T-helper 2 cell treated with Interferon-gamma antibody and Interleukin-4, amounts not matched to agents 5 μg/mL and 100 μg/mL, for 36 hours (primary cell): ENCODE results near the gene TMEM202.
"Not testable (repeated sequence)": the region's sequence is repeated elsewhere in the genome, so short reads cannot be mapped to it uniquely, and the experiment has no call there.

Experiments used
- DNase-seq: peaks from one replicate; pipeline ENCODE4 v3.0.0; 2021; ENCODE audit warnings: low spot score
- H3K27ac Mint-ChIP-seq: one replicate; pipeline ENCODE4 v1.8.0; 2021; ENCODE audit warnings: mild to moderate bottlenecking, mixed read lengths
- H3K27me3 Mint-ChIP-seq: one replicate; pipeline ENCODE4 v1.8.0; 2021; ENCODE audit warnings: low read depth, mixed read lengths
- H3K36me3 Mint-ChIP-seq: one replicate; pipeline ENCODE4 v1.8.0; 2021; ENCODE audit warnings: low read depth, mixed read lengths
- H3K4me1 Mint-ChIP-seq: one replicate; pipeline ENCODE4 v1.8.0; 2021; ENCODE audit warnings: low read depth, mixed read lengths
- H3K4me3 Mint-ChIP-seq: one replicate; pipeline ENCODE4 v1.8.0; 2022; ENCODE audit warnings: mild to moderate bottlenecking, moderate library complexity, mixed read lengths
- H3K9me3 Mint-ChIP-seq: one replicate; pipeline ENCODE4 v1.8.0; 2021; ENCODE audit warnings: mixed read lengths

TMEM202 gene

GRCh38 chr15:72379106-72379505 is 19.0 kb upstream of the TMEM202 start:
- H3K9me3 Mint-ChIP-seq, result not testable (repeated sequence)

GRCh38 chr15:72379856-72380430 is 18.2 kb upstream of the TMEM202 start:
- peaks cover 10% of the 10 kb centered on the region for H3K27me3 Mint-ChIP-seq
- peaks cover 5% of the 10 kb centered on the region for H3K36me3 Mint-ChIP-seq
- peaks cover 15% of the 10 kb centered on the region for H3K4me1 Mint-ChIP-seq
- H3K4me3 Mint-ChIP-seq, result no peak overlapping the region
- DNase-seq, result no peak
- no peak overlapping the region for H3K27ac Mint-ChIP-seq
- no peaks in the 10 kb centered on the region for H3K9me3 Mint-ChIP-seq

More at GRCh38 chr15:72379106-72379505, 19.0 kb upstream of the TMEM202 start:
- not testable (repeated sequence) for DNase-seq, H3K27ac Mint-ChIP-seq, H3K27me3 Mint-ChIP-seq, H3K4me3 Mint-ChIP-seq, H3K36me3 Mint-ChIP-seq
- peaks cover 24% of the 10 kb centered on the region for H3K4me1 Mint-ChIP-seq

DNA sequence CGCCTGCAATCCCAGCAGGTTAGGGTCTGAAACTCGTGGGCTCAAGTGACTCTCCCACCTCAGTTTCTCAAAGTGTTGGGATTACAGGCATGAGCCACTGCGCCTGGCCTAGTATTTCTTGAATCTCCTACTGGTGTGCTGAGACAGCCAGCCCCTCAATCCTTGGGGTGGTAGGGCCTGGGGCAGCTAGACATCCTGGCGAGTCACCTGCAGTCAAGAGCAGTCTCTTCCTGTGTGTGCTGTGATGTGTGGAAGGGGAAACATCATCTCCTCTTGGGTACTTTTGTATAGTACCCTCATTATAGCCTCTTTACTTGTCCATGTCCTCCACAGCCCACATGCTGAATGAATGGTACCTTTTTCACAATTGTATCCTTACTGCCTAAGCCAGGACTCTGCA is 17.4 kb upstream of the TMEM202 start:
- H3K4me1 Mint-ChIP-seq, result peaks cover 8% of the 10 kb centered on the region
- H3K27ac Mint-ChIP-seq, result no peak overlapping the region
- DNase-seq, result no peak
- H3K27me3 Mint-ChIP-seq, result peaks cover 16% of the 10 kb centered on the region
- H3K36me3 Mint-ChIP-seq, result no peaks in the 10 kb centered on the region
- H3K9me3 Mint-ChIP-seq, result no peaks in the 10 kb centered on the region
- no peak overlapping the region for H3K4me3 Mint-ChIP-seq

DNA sequence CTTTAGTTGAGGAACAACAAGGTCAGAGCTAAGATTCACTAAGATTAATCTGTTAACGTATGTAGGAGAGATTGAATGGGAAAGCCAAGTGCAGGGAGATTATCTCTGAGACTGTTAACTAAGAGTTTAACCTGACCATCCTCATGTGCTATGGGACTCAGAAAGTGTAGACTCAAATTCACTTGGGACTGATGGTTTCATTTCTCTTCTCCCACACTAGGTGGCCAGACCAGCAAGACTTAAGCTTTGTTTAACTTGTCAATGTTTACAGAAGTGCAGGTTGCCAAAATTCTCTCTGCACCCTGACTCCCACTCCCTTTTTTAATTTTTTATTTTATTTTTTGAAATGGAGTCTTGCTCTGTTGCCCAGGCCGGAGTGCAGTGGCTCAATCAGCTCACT is 16.0 kb upstream of the TMEM202 start:
- peaks cover 16% of the 10 kb centered on the region for H3K27me3 Mint-ChIP-seq
- no peaks in the 10 kb centered on the region for H3K9me3 Mint-ChIP-seq
- no peak overlapping the region for H3K27ac Mint-ChIP-seq
- no peaks in the 10 kb centered on the region for H3K4me1 Mint-ChIP-seq
- no peak overlapping the region for H3K4me3 Mint-ChIP-seq
- no peaks in the 10 kb centered on the region for H3K36me3 Mint-ChIP-seq
- no peak for DNase-seq

DNA sequence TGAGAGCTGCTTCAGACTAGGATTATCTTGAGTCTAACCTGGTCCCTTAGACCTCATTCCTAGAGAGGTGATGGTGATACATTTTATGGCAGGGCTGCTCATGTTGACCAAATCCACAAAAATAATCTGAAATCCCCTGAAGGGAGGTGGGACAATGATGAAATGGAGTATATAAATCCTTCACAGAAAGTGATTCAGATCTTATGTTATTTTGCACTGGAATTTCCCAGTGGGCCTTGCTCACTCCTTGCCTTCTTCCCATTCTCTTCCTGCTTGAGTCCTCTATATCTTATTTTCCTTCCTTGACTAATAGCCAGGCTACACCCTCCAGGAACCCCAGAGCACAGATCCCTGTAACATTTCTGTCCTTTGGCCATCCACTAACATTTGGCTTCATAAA is 10.4 kb upstream of the TMEM202 start:
- Mint-ChIP-seq H3K36me3 (no peaks in the 10 kb centered on the region), H3K4me3 (no peak overlapping the region)
- no peak for DNase-seq

GRCh38 chr15:72389231-72389630 is 8.9 kb upstream of the TMEM202 start:
- no peaks in the 10 kb centered on the region for H3K9me3 Mint-ChIP-seq
- H3K36me3 Mint-ChIP-seq, result no peaks in the 10 kb centered on the region
- no peak overlapping the region for H3K27ac Mint-ChIP-seq
- peaks cover 13% of the 10 kb centered on the region for H3K27me3 Mint-ChIP-seq
- no peaks in the 10 kb centered on the region for H3K4me1 Mint-ChIP-seq
- DNase-seq, result no peak
- no peak overlapping the region for H3K4me3 Mint-ChIP-seq

More for the DNA sequence above, 10.4 kb upstream of the TMEM202 start:
- Mint-ChIP-seq H3K27me3 (peaks cover 21% of the 10 kb centered on the region), H3K27ac (no peak overlapping the region), H3K4me1 (no peaks in the 10 kb centered on the region), H3K9me3 (no peaks in the 10 kb centered on the region)

GRCh38 chr15:72396331-72396730 is 1.8 kb upstream of the TMEM202 start:
- H3K36me3 Mint-ChIP-seq, H3K27ac Mint-ChIP-seq, H3K9me3 Mint-ChIP-seq, H3K4me1 Mint-ChIP-seq, DNase-seq, H3K4me3 Mint-ChIP-seq, H3K27me3 Mint-ChIP-seq: not testable (repeated sequence)

GRCh38 chr15:72398648-72399047 is 543 bp downstream of the TMEM202 start:
- H3K4me1 Mint-ChIP-seq, result no peaks in the 10 kb centered on the region
- no peaks in the 10 kb centered on the region for H3K9me3 Mint-ChIP-seq
- no peak overlapping the region for H3K4me3 Mint-ChIP-seq
- peaks cover 17% of the 10 kb centered on the region for H3K27me3 Mint-ChIP-seq
- DNase-seq, result no peak
- no peaks in the 10 kb centered on the region for H3K36me3 Mint-ChIP-seq
- H3K27ac Mint-ChIP-seq, result no peak overlapping the region

DNA sequence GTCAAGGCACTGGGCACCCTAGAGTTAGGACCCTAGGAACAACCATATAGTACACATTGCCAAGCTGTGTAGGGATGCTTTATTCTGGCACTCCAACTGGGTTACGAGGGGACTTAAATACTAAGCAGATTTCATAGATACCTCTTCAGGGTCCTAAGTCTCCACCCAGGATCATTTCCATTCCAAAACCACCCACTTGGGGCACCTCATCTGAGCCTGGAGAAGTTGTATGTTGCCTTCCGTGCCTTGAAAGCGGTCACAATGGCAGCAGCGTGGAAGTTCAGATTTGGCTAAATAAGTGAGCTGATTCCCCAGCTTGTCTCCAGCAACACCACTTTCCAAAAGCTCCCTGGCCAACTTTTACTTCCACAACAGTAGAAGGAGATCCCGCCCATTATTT is 4.6 kb downstream of the TMEM202 start:
- Mint-ChIP-seq H3K27me3 (peaks cover 29% of the 10 kb centered on the region), H3K27ac (no peak overlapping the region), H3K36me3 (no peaks in the 10 kb centered on the region), H3K9me3 (no peaks in the 10 kb centered on the region), H3K4me3 (no peak overlapping the region), H3K4me1 (no peaks in the 10 kb centered on the region)
- no peak for DNase-seq

DNA sequence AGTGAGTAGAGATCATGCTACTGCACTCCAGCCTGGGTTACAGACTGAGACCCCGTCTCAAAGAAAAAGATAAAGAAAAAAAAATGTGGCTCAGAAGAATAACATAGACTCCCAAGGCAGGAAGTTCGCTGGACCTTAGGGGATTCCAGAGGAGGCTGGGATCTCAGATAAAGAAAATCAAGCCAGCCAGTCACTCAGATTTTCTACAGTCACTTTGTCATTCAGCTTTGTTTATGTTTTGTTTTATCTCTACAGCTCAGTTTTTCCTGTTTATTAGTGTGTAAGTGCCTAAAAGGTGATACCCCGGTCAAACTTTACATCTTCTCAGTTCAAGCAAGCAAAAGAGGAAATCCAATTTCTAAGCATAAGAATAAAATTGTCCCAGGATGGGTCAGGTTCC is 6.3 kb downstream of the TMEM202 start:
- H3K4me3 Mint-ChIP-seq, result no peak overlapping the region
- DNase-seq, result no peak
- H3K27ac Mint-ChIP-seq, result no peak overlapping the region
- H3K36me3 Mint-ChIP-seq, result no peaks in the 10 kb centered on the region
- H3K9me3 Mint-ChIP-seq, result no peaks in the 10 kb centered on the region
- H3K27me3 Mint-ChIP-seq, result peaks cover 27% of the 10 kb centered on the region
- H3K4me1 Mint-ChIP-seq, result no peaks in the 10 kb centered on the region

- H3K27me3 Mint-ChIP-seq, result peaks cover 25% of the 10 kb centered on the region
These were observed 6.7 kb downstream of the TMEM202 start for GRCh38 chr15:72404841-72405240.

GRCh38 chr15:72406936-72407335 is 8.8 kb downstream of the TMEM202 start:
- no peak overlapping the region for H3K4me3 Mint-ChIP-seq
- no peak for DNase-seq
- H3K27ac Mint-ChIP-seq, result no peak overlapping the region
- no peaks in the 10 kb centered on the region for H3K9me3 Mint-ChIP-seq
- H3K27me3 Mint-ChIP-seq, result peaks cover 27% of the 10 kb centered on the region
- no peaks in the 10 kb centered on the region for H3K36me3 Mint-ChIP-seq
- no peaks in the 10 kb centered on the region for H3K4me1 Mint-ChIP-seq

More at GRCh38 chr15:72404841-72405240, 6.7 kb downstream of the TMEM202 start:
- Mint-ChIP-seq H3K4me3 (no peak overlapping the region), H3K4me1 (no peaks in the 10 kb centered on the region), H3K9me3 (no peaks in the 10 kb centered on the region), H3K36me3 (no peaks in the 10 kb centered on the region), H3K27ac (no peak overlapping the region)
- DNase-seq, result no peak

- H3K27ac Mint-ChIP-seq, result no peak overlapping the region
- H3K4me3 Mint-ChIP-seq, result no peak overlapping the region
- DNase-seq, result no peak
- peaks cover 11% of the 10 kb centered on the region for H3K27me3 Mint-ChIP-seq
- H3K4me1 Mint-ChIP-seq, result no peaks in the 10 kb centered on the region
- no peaks in the 10 kb centered on the region for H3K9me3 Mint-ChIP-seq
- no peaks in the 10 kb centered on the region for H3K36me3 Mint-ChIP-seq
These were observed 13.0 kb downstream of the TMEM202 start for GRCh38 chr15:72411111-72411510.

- H3K4me1 Mint-ChIP-seq, result no peaks in the 10 kb centered on the region
- peaks cover 8% of the 10 kb centered on the region for H3K27me3 Mint-ChIP-seq
- no peaks in the 10 kb centered on the region for H3K9me3 Mint-ChIP-seq
- H3K36me3 Mint-ChIP-seq, result no peaks in the 10 kb centered on the region
- no peak overlapping the region for H3K27ac Mint-ChIP-seq
- no peak for DNase-seq
- no peak overlapping the region for H3K4me3 Mint-ChIP-seq
These were observed 13.4 kb downstream of the TMEM202 start for GRCh38 chr15:72411544-72411943.

DNA sequence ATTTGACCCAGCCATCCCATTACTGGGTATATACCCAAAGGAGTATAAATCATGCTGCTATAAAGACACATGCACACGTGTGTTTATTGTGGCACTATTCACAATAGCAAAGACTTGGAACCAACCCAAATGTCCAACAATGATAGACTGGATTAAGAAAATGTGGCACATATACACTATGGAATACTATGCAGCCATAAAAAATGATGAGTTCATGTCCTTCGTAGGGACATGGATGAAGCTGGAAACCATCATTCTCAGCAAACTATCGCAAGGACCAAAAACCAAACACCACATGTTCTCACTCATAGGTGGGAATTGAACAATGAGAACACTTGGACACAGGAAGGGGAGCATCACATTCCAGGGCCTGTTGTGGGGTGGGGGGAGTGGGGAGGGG is 15.2 kb downstream of the TMEM202 start:
- not testable (repeated sequence) for H3K27ac Mint-ChIP-seq, DNase-seq, H3K27me3 Mint-ChIP-seq, H3K36me3 Mint-ChIP-seq, H3K4me3 Mint-ChIP-seq, H3K4me1 Mint-ChIP-seq, H3K9me3 Mint-ChIP-seq
